Nephron (organoid): Measurements from ENCODE around the gene AP2B1.

Experiments
- H3K27ac Mint-ChIP-seq, 3 experiments: 2 replicates each; pipeline ENCODE4 v1.8.0; 2020; ENCODE audit warnings: mixed read lengths in 3 of 3, mild to moderate bottlenecking in 2 of 3, moderate library complexity in 1 of 3
- H3K27me3 Mint-ChIP-seq: 2 replicates; pipeline ENCODE4 v1.8.0; 2021; ENCODE audit warnings: low read depth, mild to moderate bottlenecking, moderate library complexity, mixed read lengths
- H3K36me3 Mint-ChIP-seq: 2 replicates; pipeline ENCODE4 v1.8.0; 2020; ENCODE audit warnings: low read depth, mixed read lengths
- H3K4me1 Mint-ChIP-seq: 2 replicates; pipeline ENCODE4 v1.8.0; 2020; ENCODE audit warnings: mixed read lengths
- H3K4me3 Mint-ChIP-seq, 3 experiments: 2 replicates each; pipeline ENCODE4 v1.8.0; 2020; ENCODE audit warnings: mild to moderate bottlenecking in 3 of 3, mixed read lengths in 3 of 3, moderate library complexity in 2 of 3
- H3K9me3 Mint-ChIP-seq: 2 replicates; pipeline ENCODE4 v1.8.0; 2020; ENCODE audit warnings: mixed read lengths
- CTCF ChIP-seq, 3 experiments: fragments of 200-600 bp; sonication (generic); IDR thresholded peaks; one replicate each; pipeline ENCODE4 v1.5.0; 2021; ENCODE audit warnings: antibody characterized with exemption in 3 of 3; ENCODE audit not compliant: unreplicated experiment in 3 of 3

AP2B1 gene

GRCh38 chr17:35587074-35587961 is at the start of gene AP2B1:
AP2B1 (plus strand) TSS chr17:35587322; CDS start chr17:35594031, 6,709 bp downstream.
- Mint-ChIP-seq H3K27me3 (peaks cover 4% of the 10 kb centered on the region), H3K27ac (peak within 1 kb of the TSS; percentile 87 to 97 (median 96)), H3K36me3 (no peaks in the 10 kb centered on the region), H3K9me3 (no peaks in the 10 kb centered on the region), H3K4me1 (peaks cover 35% of the 10 kb centered on the region), H3K4me3 (peak within 1 kb of the TSS; percentile 92 to 96 (median 95))
- TF ChIP-seq CTCF (IDR thresholded peaks at IDR 0.05; ENCODE audit: unreplicated experiment in 3 of 3): no peak

- no peak for TF ChIP-seq CTCF (IDR thresholded peaks at IDR 0.05; ENCODE audit: unreplicated experiment in 3 of 3)
- Mint-ChIP-seq H3K27me3 (peaks cover 30% of the 10 kb centered on the region), H3K27ac (peak within 1 kb of the TSS in 1 of 3 experiments; percentile 27), H3K36me3 (no peaks in the 10 kb centered on the region), H3K9me3 (no peaks in the 10 kb centered on the region), H3K4me1 (peaks cover 25% of the 10 kb centered on the region), H3K4me3 (no peak within 1 kb of the TSS)
These were observed 49.5 kb upstream of the AP2B1 start, which contains the start of gene SLFN12L for GRCh38 chr17:35537601-35538141. SLFN12L (minus strand) TSS chr17:35537678; CDS start chr17:35522364, 15,314 bp downstream.

- H3K4me3 Mint-ChIP-seq: no peak overlapping the region
- H3K9me3 Mint-ChIP-seq: no peaks in the 10 kb centered on the region
- TF ChIP-seq CTCF (IDR thresholded peaks at IDR 0.05; ENCODE audit: unreplicated experiment in 3 of 3): peak in 2 of 3 experiments; percentile 24 to 47
- H3K27me3 Mint-ChIP-seq: peaks cover 34% of the 10 kb centered on the region
- no peak overlapping the region for H3K27ac Mint-ChIP-seq
- H3K4me1 Mint-ChIP-seq: peaks cover 17% of the 10 kb centered on the region
- no peaks in the 10 kb centered on the region for H3K36me3 Mint-ChIP-seq
These were observed 47.5 kb upstream of the AP2B1 start for GRCh38 chr17:35539659-35540026.

GRCh38 chr17:35540589-35541404 is 46.3 kb upstream of the AP2B1 start:
- no peak for TF ChIP-seq CTCF (IDR thresholded peaks at IDR 0.05; ENCODE audit: unreplicated experiment in 3 of 3)
- H3K9me3 Mint-ChIP-seq: no peaks in the 10 kb centered on the region

GRCh38 chr17:35541434-35541833 is 45.7 kb upstream of the AP2B1 start:
- Mint-ChIP-seq H3K27me3 (peaks cover 45% of the 10 kb centered on the region), H3K4me1 (peaks cover 15% of the 10 kb centered on the region), H3K4me3 (no peak overlapping the region), H3K9me3 (no peaks in the 10 kb centered on the region), H3K36me3 (no peaks in the 10 kb centered on the region), H3K27ac (no peak overlapping the region)
- no peak for TF ChIP-seq CTCF (IDR thresholded peaks at IDR 0.05; ENCODE audit: unreplicated experiment in 3 of 3)

More at GRCh38 chr17:35540589-35541404, 46.3 kb upstream of the AP2B1 start:
- H3K4me3 Mint-ChIP-seq: no peak overlapping the region
- no peak overlapping the region for H3K27ac Mint-ChIP-seq
- H3K36me3 Mint-ChIP-seq: no peaks in the 10 kb centered on the region
- peaks cover 15% of the 10 kb centered on the region for H3K4me1 Mint-ChIP-seq
- H3K27me3 Mint-ChIP-seq: peaks cover 43% of the 10 kb centered on the region
